Endothelial cell of umbilical vein (primary cell): Measurements from ENCODE around the gene TTC33. TPM values are rescaled to one million over a fixed set of nuclear protein-coding genes. Genes with fewer than 3 reads are reported as not detected.

Experiments used
- BruUV-seq: library from RNA; stranded (reverse); fragments of 400-500 nt; replicated peaks from 2 replicates; lab custom pipeline; 2021; lab: Mats Ljungman, UMichigan
- CTCF ChIA-PET: fragments of 300-600, 350-600 bp; sonication (Branson Sonifier 250); formaldehyde crosslinking; loops from one replicate; lab custom pipeline; 2021; ENCODE audit warnings: antibody characterized with exemption, inconsistent platforms; lab: Charles Lee
- POLR2A ChIA-PET: fragments of 300-600, 350-600 bp; sonication (Branson Sonifier 250); formaldehyde crosslinking; loops from one replicate; lab custom pipeline; 2021; ENCODE audit warnings: antibody characterized with exemption, inconsistent platforms; lab: Charles Lee
- DNase-seq: peaks from one replicate; pipeline ENCODE4 v3.0.0-alpha.2; 2011; ENCODE audit warnings: low read depth, low spot score
- FAIRE-seq: peaks from 2 replicates; lab custom pipeline; 2011; peaks lifted over from hg19 to GRCh38; lab: Jason Lieb, UNC
- H2AFZ ChIP-seq: 2 replicates; pipeline ENCODE4 v1.6.0; 2012; ENCODE audit warnings: low read depth, low read length, control low read depth, inconsistent platforms
- H3K27ac ChIP-seq: 2 replicates; pipeline ENCODE4 v1.5.1; 2011; ENCODE audit warnings: low read depth, mild to moderate bottlenecking, control low read depth, low read length, moderate library complexity; ENCODE audit not compliant: insufficient read depth
- H3K27me3 ChIP-seq, 2 experiments: 2 replicates each; pipeline versions ENCODE4 v1.6.0 to v1.6.1; 2011; ENCODE audit warnings: low read length in 2 of 2, mixed read lengths in 1 of 2; ENCODE audit not compliant: control insufficient read depth in 2 of 2, insufficient read depth in 2 of 2
- H3K36me3 ChIP-seq, 2 experiments: 2 replicates in 1 of 2; 3 replicates in 1 of 2; pipeline ENCODE4 v1.5.1; 2011; ENCODE audit warnings: low read length in 2 of 2, mild to moderate bottlenecking in 1 of 2, moderate library complexity in 1 of 2; ENCODE audit not compliant: control insufficient read depth in 2 of 2, insufficient read depth in 2 of 2; ENCODE audit errors: extremely low read depth in 1 of 2
- H3K4me1 ChIP-seq: 3 replicates; pipeline ENCODE4 v1.5.1; 2011; ENCODE audit warnings: mild to moderate bottlenecking, low read length; ENCODE audit not compliant: control insufficient read depth, insufficient read depth; ENCODE audit errors: extremely low read depth
- H3K4me2 ChIP-seq: 2 replicates; pipeline ENCODE4 v1.6.1; 2011; ENCODE audit warnings: low read length, control low read depth, mixed read lengths; ENCODE audit not compliant: insufficient read depth
- H3K4me3 ChIP-seq, 3 experiments: fragments of 200-600 bp in 1 of 3; sonication (generic), shearing (Covaris generic) in 1 of 3; replicated peaks in 1 of 3; 2 replicates each; pipeline ENCODE4 v1.5.1; 2011 to 2016; ENCODE audit warnings: control low read depth in 3 of 3, low read length in 3 of 3, mild to moderate bottlenecking in 2 of 3, inconsistent platforms in 1 of 3, low read depth in 1 of 3, moderate library complexity in 1 of 3; ENCODE audit not compliant: insufficient read depth in 1 of 3
- H3K79me2 ChIP-seq: 2 replicates; pipeline ENCODE4 v1.6.0; 2012; ENCODE audit warnings: low read length, inconsistent platforms; ENCODE audit not compliant: control insufficient read depth, insufficient read depth
- H3K9ac ChIP-seq: replicated peaks from 2 replicates; pipeline ENCODE3; 2011; ENCODE audit warnings: low read length, control low read depth; ENCODE audit not compliant: insufficient read depth; ENCODE audit errors: extremely low read depth
- H3K9me1 ChIP-seq: replicated peaks from 3 replicates; pipeline ENCODE4 v1.6.0; 2011; ENCODE audit warnings: mild to moderate bottlenecking, low read length; ENCODE audit not compliant: control insufficient read depth, insufficient read depth; ENCODE audit errors: extremely low read depth
- H3K9me3 ChIP-seq: replicated peaks from 2 replicates; pipeline ENCODE4 v1.5.1; 2012; ENCODE audit warnings: low read length, inconsistent platforms; ENCODE audit not compliant: control insufficient read depth, insufficient read depth
- H4K20me1 ChIP-seq: replicated peaks from 2 replicates; pipeline ENCODE3; 2011; ENCODE audit warnings: mild to moderate bottlenecking, low read length; ENCODE audit not compliant: control insufficient read depth, insufficient read depth; ENCODE audit errors: extremely low read depth
- CTCF ChIP-seq, 2 donors: IDR thresholded peaks; 1 replicate in 1 of 2; 2 replicates in 1 of 2; pipeline ENCODE4 v1.5.1; 2011; ENCODE audit warnings: low read length in 2 of 2, mild to moderate bottlenecking in 2 of 2, moderate library complexity in 2 of 2, control low read depth in 1 of 2, inconsistent platforms in 1 of 2, low read depth in 1 of 2; ENCODE audit not compliant: insufficient read depth in 1 of 2; ENCODE audit errors: extremely low read depth in 1 of 2
- EZH2 ChIP-seq: IDR thresholded peaks from 2 replicates; pipeline ENCODE4 v1.6.1; 2012; ENCODE audit warnings: borderline replicate concordance, low read depth, mild to moderate bottlenecking, moderate library complexity, low read length, inconsistent platforms; ENCODE audit not compliant: severe bottlenecking
- FOS ChIP-seq: IDR thresholded peaks from 2 replicates; pipeline ENCODE4 v1.6.1; 2011; ENCODE audit warnings: mild to moderate bottlenecking, low read length, moderate library complexity, borderline replicate concordance; ENCODE audit not compliant: insufficient read depth
- GATA2 ChIP-seq: IDR thresholded peaks from 2 replicates; pipeline ENCODE4 v1.7.0; 2011; ENCODE audit warnings: low read depth, mild to moderate bottlenecking, moderate library complexity, mixed read lengths, low read length; ENCODE audit not compliant: insufficient read length, insufficient read depth
- JUN ChIP-seq: IDR thresholded peaks from 2 replicates; pipeline ENCODE4 v1.6.1; 2011; ENCODE audit warnings: borderline replicate concordance, low read depth; ENCODE audit not compliant: insufficient read length, insufficient read depth
- MAX ChIP-seq: IDR thresholded peaks from 2 replicates; pipeline ENCODE4 v1.6.1; 2011; ENCODE audit not compliant: insufficient read depth, insufficient read length
- MYC ChIP-seq: IDR thresholded peaks from one replicate; pipeline ENCODE4 v1.6.1; 2011; ENCODE audit warnings: mild to moderate bottlenecking, low read depth, low read length
- POLR2A ChIP-seq: IDR thresholded peaks from 2 replicates; pipeline ENCODE4 v1.6.1; 2012; ENCODE audit warnings: low read depth, mild to moderate bottlenecking, control low read depth, low read length
- POLR2AphosphoS5 ChIP-seq: IDR thresholded peaks from 2 replicates; pipeline ENCODE4 v1.6.1; 2012; ENCODE audit warnings: low read depth, mild to moderate bottlenecking, control low read depth, low read length, moderate library complexity; ENCODE audit not compliant: insufficient read depth
- dilution Hi-C: fragments of 300-500 bp; cut with MboI; formaldehyde crosslinking; loops from one replicate; pipeline ENCODE4 v1.15.0; 2019; ENCODE audit warnings: low sequenced_read_pairs; ENCODE audit not compliant: extremely low pct_ligation_motif_present
- intact Hi-C: fragments of 100-400 bp; cut with micrococcal nuclease; formaldehyde crosslinking; loops from one replicate; pipeline ENCODE4 v1.10.0; 2022
- polyA plus RNA-seq, 4 experiments: library from polyadenylated mRNA; depleted of rRNA in 3 of 4; stranded (reverse) in 3 of 4; unstranded in 1 of 4; fragments of >200 nt; gene quantifications; 2 replicates each; pipeline versions ENCODE4 v1.2.1 to v1.2.3, GENCODE V29; 2011 to 2012; ENCODE audit warnings: missing spikeins in 1 of 4
- total RNA-seq: library from RNA; stranded (reverse); gene quantifications from 2 replicates; pipeline ENCODE4 v1.2.3, GENCODE V29; 2021

TTC33 gene
- total and polyA plus RNA-seq, 2 donors (not counting 3 experiments of a cell fraction or from before 2014, with no cell fraction given), result 2.2 to 11.7 TPM

- CTCF ChIA-PET, result interaction anchor here (0.7 to 1.7 kb wide), 9 partner anchors 8 to 950 kb away, joined by 3 to 9 read pairs (median 5); no protein-coding TSS in a partner anchor
- intact Hi-C loops, result loop anchor here (1.0 to 5.0 kb wide), 4 partner anchors 157 to 571 kb away; no protein-coding TSS in a partner anchor
- peak overlapping the region; percentile 81 for H3K9ac ChIP-seq
- TF ChIP-seq FOS, result no peak
- TF ChIP-seq GATA2, result peak; percentile 22
- POLR2A ChIA-PET, result interaction anchor here (0.8 kb wide), 1 partner anchor 56 kb away, joined by 3 read pairs; no protein-coding TSS in a partner anchor
- DNase-seq, result peak; percentile 66
- no peaks in the 10 kb centered on the region for H4K20me1 ChIP-seq
- peak overlapping the region; percentile 76 for H3K27ac ChIP-seq
- no TSS peak for BruUV-seq
- H3K4me3 ChIP-seq, result peak overlapping the region in 2 of 3 experiments; percentile 45 to 76
- peaks cover 26% of the 10 kb centered on the region for H3K4me1 ChIP-seq
- no peaks in the 10 kb centered on the region for H3K27me3 ChIP-seq
- dilution Hi-C loops, result no loop called here
- FAIRE-seq, result peak; percentile 82
- H3K9me1 ChIP-seq, result no peaks in the 10 kb centered on the region
- H2AFZ ChIP-seq, result no peak overlapping the region
- H3K36me3 ChIP-seq, result peaks cover 0 to 6% of the 10 kb centered on the region in 2 experiments
- no peaks in the 10 kb centered on the region for H3K9me3 ChIP-seq
- H3K79me2 ChIP-seq, result peaks cover 51% of the 10 kb centered on the region
- peak overlapping the region; percentile 95 for H3K4me2 ChIP-seq
Measured at GRCh38 chr5:40678026-40678425, 77.7 kb downstream of the TTC33 start.

GRCh38 chr5:40677456-40677855 lies 78.3 kb downstream of the TTC33 start:
- no TSS peak for BruUV-seq
- peaks cover 26% of the 10 kb centered on the region for H3K4me1 ChIP-seq
- H2AFZ ChIP-seq, result no peak overlapping the region
- DNase-seq (no peak), FAIRE-seq (no peak)
- H3K9me1 ChIP-seq, result no peaks in the 10 kb centered on the region
- intact Hi-C loops (loop anchor here (5.0 kb wide), 2 partner anchors 455 to 570 kb away; no protein-coding TSS in a partner anchor), dilution Hi-C loops (no loop called here)
- peaks cover 45% of the 10 kb centered on the region for H3K79me2 ChIP-seq
- H3K27ac ChIP-seq, result peak overlapping the region; percentile 76
- no peaks in the 10 kb centered on the region for H4K20me1 ChIP-seq
- H3K9me3 ChIP-seq, result no peaks in the 10 kb centered on the region
- ChIA-PET CTCF (interaction anchor here (0.7 to 1.7 kb wide), 12 partner anchors 9 to 949 kb away, joined by 3 to 9 read pairs (median 5); no protein-coding TSS in a partner anchor), POLR2A (interaction anchor here (0.8 kb wide), 1 partner anchor 56 kb away, joined by 3 read pairs; no protein-coding TSS in a partner anchor)
- no peaks in the 10 kb centered on the region for H3K27me3 ChIP-seq
- H3K36me3 ChIP-seq, result peaks cover 0 to 6% of the 10 kb centered on the region in 2 experiments
- peak overlapping the region; percentile 81 for H3K9ac ChIP-seq
- peak overlapping the region; percentile 95 for H3K4me2 ChIP-seq
- TF ChIP-seq FOS (no peak), MYC (no peak), MAX (no peak), POLR2AphosphoS5 (no peak), CTCF (IDR thresholded peaks at IDR 0.05; ENCODE audit: extremely low read depth in 1 of 2, insufficient read depth in 1 of 2, low read depth in 1 of 2, low read length in 2 of 2) (no peak), JUN (no peak), EZH2 (no peak), GATA2 (no peak), POLR2A (no peak)
- peak overlapping the region in 2 of 3 experiments; percentile 45 to 76 for H3K4me3 ChIP-seq
